DMS53 (cell line): Measurements from ENCODE around the gene CITED4.

Source experiments
- DNase-seq: peaks from one replicate; lab custom pipeline; 2025; lab: John Stamatoyannopoulos, UW

The CITED4 gene

GRCh38 chr1:40834968-40835545 is 27.1 kb downstream of the CITED4 start:
- DNase-seq = no peak

DNA sequence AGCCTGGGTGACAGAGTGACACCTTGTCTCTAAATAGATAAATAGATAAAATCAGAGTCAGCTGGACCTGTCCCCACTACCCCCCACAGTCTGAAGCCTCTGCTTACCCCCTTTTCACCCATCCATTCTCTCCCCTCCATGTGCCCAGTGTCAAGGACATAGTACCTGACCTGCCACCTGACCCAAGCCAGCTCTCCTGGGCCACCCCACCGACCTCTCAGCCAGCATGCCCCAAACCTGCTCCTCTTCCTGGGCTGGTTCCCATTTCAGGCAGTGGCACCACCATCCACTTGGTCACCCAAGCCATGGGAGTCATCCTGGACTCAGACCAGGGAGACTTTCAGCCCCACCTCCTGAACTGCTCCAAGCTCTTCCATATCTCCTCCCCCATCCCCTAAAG is 28.2 kb downstream of the CITED4 start:
- no peak for DNase-seq

- no peak for DNase-seq
Observed at GRCh38 chr1:40831001-40831732, 31.0 kb downstream of the CITED4 start.

- DNase-seq = no peak
Observed at GRCh38 chr1:40830419-40830943, 31.7 kb downstream of the CITED4 start.

GRCh38 chr1:40829631-40830245 is 32.4 kb downstream of the CITED4 start:
- DNase-seq = no peak

DNA sequence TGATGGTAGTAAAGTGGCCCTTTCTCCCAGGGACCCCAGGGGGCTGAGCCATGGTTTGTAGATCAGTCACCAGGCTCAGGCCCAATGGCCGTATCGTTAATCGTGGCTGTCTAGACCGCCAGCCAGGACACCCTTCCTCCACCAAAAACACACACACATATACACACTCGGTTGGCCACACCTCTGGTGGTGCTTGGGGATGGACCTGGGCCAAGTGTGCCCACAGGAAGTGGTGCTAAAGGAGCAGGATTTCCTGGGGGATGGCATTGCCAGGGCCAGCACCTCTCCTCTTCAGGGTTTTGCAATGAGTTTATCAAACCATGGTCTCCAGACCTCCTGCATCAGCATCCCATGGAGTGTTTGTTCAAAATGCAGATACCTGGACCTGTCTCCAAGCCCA is 36.2 kb downstream of the CITED4 start:
- DNase-seq = no peak

- DNase-seq = no peak
Observed at GRCh38 chr1:40825435-40825788, 36.8 kb downstream of the CITED4 start.

DNA sequence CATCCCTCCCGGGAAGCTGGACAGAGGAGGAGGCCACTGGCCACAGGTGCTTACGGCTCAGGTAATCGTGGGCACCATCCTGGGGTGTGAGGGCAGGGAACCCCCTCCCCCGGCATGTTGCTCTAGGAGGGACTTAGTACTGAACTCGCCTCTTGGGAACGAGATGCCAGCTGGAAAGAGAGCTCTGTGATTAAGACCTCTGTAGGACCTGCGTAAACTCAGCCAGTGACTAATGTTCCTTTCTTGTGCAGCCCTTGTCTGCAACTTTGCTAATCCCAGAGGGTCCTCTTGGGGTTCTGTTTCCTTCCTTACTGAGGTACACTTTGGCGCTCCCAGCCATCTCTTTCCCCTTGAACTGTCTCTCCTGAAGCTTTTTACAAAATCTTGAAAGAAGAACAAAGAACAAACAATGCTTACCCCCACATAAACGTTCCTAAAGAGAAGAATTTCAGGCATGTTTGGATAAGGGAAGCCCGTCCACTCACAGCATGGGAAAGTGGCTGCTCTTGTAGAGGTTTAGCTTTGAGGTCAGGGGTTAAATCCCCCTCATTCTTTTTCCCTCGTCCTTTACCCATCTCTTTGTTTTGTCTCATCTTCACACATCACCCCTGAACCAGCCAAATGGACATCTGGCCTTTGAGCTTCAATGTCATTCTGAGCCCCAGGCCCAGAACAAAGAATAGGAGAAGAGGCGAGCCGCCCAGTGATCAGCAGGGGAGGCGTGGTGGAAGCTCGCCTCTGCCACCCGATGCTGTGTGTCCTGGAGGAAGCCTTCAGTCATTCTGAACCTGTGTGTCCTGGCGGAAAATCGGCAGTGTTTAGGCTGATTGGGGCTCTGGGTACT is 37.4 kb downstream of the CITED4 start:
- no peak for DNase-seq

DNA sequence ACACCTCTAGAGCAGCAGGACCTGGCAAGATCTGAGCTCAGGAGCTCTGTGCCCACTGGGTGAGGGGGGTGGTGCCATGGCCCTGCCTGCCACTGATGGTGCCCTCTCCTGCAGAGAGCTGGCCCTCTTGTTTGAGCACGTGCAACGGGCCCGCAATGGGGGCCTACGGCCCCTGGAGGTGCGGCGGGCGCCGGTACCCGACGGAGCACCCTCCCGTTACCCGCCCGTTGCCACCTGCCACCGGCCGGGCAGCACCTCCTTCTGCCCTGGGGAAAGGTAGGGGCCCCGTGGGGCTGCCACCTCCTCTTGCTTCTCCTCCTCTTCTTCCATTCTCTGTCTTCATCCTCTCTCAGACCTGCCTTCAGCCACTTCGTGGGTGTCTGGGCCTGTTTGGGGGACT is 38.2 kb downstream of the CITED4 start:
- DNase-seq = no peak

- DNase-seq = no peak
Observed at GRCh38 chr1:40823345-40823744, 38.8 kb downstream of the CITED4 start.

- no peak for DNase-seq
Observed at GRCh38 chr1:40822890-40823289, 39.3 kb downstream of the CITED4 start.

DNA sequence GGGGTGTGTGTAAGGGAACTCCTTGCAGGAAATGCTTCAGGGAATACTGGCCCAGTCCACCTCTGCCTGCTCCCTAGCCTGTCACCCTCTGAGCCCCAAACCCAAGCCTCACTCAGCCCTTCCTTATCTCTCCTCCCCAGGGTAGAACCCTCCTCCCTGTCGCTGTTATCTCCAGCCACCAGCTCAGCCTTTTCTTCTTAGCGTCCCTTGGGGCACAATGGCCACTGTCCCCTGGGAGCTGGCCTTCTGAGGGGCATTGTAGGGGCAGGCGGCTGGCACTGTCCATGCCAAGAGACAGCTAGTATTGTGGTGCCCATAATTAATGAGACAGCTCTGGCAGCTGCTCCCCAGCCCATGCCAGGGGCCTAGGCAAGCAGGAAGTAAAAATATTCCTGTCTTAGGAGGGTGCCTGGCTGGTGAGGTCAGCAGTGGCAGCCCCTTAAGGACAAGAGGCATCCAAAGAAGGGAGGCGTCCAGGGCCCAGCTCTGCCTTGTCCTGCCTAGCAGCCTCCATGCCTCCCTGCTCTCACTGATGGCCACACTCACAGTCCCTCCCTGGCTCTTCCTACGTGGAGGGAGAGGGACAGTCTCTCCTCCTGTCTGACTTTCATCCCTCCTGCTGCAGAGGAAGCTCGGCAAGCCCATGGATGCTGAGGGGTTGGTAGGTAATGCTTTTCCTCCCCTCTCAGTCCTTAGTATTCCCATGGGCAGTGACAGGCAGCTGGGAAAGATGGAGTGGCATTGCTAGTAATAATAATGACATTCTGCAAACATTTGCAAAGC is 41.1 kb downstream of the CITED4 start:
- DNase-seq = no peak

GRCh38 chr1:40820251-40820797 is 41.8 kb downstream of the CITED4 start:
- no peak for DNase-seq

DNA sequence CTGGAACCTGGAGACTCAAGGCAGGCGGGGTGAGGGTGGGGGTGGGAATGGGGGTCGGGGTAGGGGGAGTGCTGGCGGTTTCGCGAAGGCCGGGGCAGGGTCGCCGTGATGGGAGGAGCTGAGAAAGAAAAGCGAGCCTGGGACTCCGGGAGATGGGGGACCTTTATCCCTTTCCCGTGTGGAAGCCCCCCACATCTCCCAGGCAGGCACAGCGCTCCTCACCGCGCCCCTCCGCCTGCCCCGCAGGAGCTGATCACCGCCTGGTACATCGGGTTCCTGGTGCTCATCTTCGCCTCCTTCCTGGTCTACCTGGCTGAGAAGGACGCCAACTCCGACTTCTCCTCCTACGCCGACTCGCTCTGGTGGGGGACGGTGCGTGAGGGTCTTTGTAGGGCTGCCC is 43.1 kb downstream of the CITED4 start:
- DNase-seq = no peak

- peak; percentile 68 for DNase-seq
Observed at GRCh38 chr1:40818264-40818961, 43.8 kb downstream of the CITED4 start.

- no peak for DNase-seq
Observed at GRCh38 chr1:40817791-40818263, 44.3 kb downstream of the CITED4 start.

GRCh38 chr1:40815420-40815819 is 46.7 kb downstream of the CITED4 start:
- DNase-seq = no peak
